Measurements from ENCODE around the gene RPL13.

Gene RPL13

DNA sequence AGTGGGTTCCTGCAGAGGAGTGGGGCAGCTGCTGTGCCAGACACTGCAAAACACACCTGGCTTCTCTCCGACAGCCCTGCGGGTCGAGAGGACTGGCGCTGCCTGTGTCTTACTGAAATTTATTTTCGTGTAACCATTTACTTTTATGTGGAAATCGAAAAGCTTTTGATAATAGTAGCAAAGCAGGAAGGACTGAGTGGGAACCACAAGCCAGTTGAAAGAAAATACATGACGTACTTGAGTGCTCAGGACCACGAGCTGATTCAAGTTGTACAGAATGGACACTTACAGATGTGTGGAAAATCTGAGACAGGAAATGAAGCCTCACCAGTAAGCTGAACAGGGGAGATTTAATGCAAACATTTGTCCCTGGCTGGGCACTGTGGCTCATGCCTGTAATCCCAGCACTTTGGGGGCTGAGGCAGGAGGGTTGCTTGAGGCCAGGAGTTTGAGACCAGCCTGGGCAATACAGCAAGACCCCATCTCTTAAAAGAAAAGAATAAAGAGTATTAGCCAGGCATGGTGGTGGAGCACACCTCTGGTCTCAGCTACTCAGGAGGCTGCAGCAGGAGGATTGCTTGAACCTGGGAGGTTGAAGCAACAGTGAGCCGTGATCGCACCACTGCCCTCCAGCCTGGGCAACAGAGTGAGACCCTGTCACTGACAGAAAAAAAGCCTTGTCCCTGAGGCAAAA lies 11.3 kb upstream of the RPL13 start:
- TF ChIP-seq, protein P1, sequence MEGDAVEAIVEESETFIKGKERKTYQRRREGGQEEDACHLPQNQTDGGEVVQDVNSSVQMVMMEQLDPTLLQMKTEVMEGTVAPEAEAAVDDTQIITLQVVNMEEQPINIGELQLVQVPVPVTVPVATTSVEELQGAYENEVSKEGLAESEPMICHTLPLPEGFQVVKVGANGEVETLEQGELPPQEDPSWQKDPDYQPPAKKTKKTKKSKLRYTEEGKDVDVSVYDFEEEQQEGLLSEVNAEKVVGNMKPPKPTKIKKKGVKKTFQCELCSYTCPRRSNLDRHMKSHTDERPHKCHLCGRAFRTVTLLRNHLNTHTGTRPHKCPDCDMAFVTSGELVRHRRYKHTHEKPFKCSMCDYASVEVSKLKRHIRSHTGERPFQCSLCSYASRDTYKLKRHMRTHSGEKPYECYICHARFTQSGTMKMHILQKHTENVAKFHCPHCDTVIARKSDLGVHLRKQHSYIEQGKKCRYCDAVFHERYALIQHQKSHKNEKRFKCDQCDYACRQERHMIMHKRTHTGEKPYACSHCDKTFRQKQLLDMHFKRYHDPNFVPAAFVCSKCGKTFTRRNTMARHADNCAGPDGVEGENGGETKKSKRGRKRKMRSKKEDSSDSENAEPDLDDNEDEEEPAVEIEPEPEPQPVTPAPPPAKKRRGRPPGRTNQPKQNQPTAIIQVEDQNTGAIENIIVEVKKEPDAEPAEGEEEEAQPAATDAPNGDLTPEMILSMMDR (IDR thresholded peaks at IDR 0.05; ENCODE audit: low read depth, low read length) = no peak
- DNase-seq (ENCODE audit: extremely low read depth, low read depth) = no peak

DNA sequence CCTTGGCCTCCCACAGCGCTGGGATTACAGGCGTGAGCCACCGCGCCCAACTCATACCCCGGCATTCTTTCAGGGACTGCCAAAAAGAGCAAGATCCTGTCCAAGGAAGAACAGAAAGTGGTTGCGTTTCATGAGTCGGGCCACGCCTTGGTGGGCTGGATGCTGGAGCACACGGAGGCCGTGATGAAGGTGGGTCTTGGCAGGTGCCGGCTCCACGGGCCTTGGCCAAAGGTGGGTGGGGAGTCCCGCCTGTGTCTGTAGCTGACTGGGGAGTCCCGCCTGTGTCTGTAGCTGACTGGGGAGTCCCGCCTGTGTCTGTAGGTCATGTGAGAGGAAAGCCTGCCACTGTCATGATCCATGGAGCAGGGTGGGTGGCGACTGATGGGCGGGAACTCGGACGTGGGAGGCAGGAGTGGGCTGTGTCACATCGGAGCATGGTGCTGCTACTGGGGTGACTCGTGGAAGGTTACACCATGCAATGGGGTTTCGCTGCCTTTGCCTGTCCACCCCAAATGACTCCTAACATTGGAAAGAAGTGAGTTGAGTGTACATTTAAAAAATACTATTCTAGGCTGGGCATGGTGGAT lies 10.0 kb upstream of the RPL13 start:
- TF ChIP-seq, protein P1 (IDR thresholded peaks at IDR 0.05; ENCODE audit: low read depth, low read length) = no peak
- no peak for DNase-seq (ENCODE audit: extremely low read depth, low read depth)

DNA sequence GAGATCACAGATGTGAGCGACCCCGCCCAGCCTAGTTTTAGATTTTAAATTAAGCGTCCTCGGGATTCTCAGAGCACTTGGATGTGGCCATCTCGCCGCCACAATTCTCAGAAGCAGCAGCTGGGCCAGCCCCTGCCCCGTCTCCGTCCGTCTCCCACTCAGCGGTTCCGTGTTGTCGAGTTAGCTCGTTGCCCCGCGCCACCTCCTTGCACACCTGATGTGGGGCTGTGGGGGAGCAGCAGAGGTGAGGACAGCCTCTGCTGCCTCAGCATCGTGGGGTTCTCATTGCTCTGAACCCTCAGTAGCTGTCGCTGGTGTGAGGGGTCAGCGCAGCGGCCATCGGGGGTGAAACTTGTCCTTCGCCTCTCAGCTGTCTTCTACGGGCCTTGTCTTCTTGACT lies 8.2 kb upstream of the RPL13 start:
- TF ChIP-seq, protein P1 (IDR thresholded peaks at IDR 0.05; ENCODE audit: low read depth, low read length) = no peak
- DNase-seq (ENCODE audit: extremely low read depth, low read depth) = no peak

DNA sequence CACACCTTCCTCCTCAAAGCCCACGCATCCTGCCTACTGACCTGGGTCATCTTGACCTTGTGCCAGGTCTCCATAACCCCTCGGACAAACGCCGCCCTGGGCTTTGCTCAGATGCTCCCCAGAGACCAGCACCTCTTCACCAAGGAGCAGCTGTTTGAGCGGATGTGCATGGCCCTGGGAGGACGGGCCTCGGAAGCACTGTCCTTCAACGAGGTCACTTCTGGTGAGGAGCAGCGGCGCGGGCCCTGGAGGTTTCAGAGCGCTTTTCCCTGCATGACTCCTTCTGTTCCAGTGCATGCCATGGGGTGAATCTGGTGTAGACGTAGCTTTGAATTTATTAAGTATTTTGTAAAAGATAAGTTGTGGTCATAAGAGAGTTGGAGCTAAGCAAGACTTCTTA lies 7.6 kb upstream of the RPL13 start:
- TF ChIP-seq, protein P1 (IDR thresholded peaks at IDR 0.05; ENCODE audit: low read depth, low read length) = no peak

DNA sequence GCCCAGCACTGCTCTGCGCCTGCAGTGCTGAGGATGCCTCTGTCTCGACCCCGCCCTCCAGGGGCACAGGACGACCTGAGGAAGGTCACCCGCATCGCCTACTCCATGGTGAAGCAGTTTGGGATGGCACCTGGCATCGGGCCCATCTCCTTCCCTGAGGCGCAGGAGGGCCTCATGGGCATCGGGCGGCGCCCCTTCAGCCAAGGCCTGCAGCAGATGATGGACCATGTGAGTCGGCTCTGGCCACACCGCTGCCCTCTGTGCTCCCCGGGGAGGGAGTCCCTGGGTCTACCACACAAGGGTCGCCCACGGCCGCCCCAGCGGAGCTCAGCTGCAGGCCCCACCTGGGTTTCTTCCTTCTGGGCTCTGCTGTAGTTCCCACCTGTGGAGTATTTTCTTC lies 6.7 kb upstream of the RPL13 start:
- no peak for DNase-seq (ENCODE audit: extremely low read depth, low read depth)
- TF ChIP-seq, protein P1 (IDR thresholded peaks at IDR 0.05; ENCODE audit: low read depth, low read length) = no peak

More for the DNA sequence above, 7.6 kb upstream of the RPL13 start:
- no peak for DNase-seq (ENCODE audit: extremely low read depth, low read depth)

DNA sequence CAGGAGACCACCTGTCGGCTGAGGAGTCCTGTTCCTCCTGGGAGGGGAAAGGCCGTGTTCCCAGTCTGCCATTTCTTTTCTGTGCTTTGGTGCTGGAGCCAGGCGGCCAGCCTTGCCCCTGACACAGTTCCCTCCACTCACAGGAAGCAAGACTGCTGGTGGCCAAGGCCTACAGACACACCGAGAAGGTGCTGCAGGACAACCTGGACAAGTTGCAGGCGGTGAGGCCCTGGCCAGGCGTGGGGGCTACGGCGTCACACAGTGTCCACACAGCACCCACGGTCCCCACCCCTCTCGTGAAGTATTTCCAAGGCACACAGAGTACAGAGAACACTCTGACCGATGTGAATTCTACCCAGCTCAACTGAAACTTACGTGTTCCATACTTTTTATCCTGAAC lies 6.1 kb upstream of the RPL13 start:
- no peak for DNase-seq (ENCODE audit: extremely low read depth, low read depth)
- TF ChIP-seq, protein P1 (IDR thresholded peaks at IDR 0.05; ENCODE audit: low read depth, low read length) = no peak

DNA sequence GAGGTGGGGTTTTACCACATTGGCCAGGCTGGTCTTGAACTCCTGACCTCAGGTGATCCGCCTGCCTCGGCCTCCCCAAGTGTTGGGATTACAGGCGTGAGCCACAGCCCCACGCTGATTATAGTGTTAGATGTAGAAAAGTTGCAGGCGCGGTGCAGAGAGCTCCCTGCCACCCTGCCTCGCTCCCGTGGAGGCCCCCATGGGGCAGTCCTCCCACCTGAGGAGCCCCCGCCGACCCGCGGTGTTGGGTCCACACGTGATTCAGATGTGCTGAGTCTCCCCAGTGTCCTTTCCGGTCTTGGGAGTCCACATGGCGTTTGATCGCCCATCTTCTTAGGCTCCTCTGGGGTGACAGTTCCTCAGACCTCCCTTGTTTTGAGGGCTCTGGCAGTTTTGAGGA lies 5.2 kb upstream of the RPL13 start:
- TF ChIP-seq, protein P1 (IDR thresholded peaks at IDR 0.05; ENCODE audit: low read depth, low read length) = no peak
- DNase-seq (ENCODE audit: extremely low read depth, low read depth) = no peak
